Measurements from ENCODE around the gene VKORC1L1.

The VKORC1L1 gene

GRCh38 chr7:65953001-65953720 is 80.3 kb downstream of the VKORC1L1 start:
- DNase-seq (ENCODE audit: low spot score) (no peak), ATAC-seq (ENCODE audit: low read depth) (no peak)
- H3K27me3 ChIP-seq (ENCODE audit: insufficient read depth, poor library complexity, severe bottlenecking) = no peaks in the 10 kb centered on the region
- H3K9me3 ChIP-seq (ENCODE audit: severe bottlenecking) = no peaks in the 10 kb centered on the region
- no peak overlapping the region for H3K27ac ChIP-seq (ENCODE audit: poor library complexity, severe bottlenecking)
- no peak overlapping the region for H3K4me3 ChIP-seq (ENCODE audit: severe bottlenecking)
- TF ChIP-seq, protein P1, sequence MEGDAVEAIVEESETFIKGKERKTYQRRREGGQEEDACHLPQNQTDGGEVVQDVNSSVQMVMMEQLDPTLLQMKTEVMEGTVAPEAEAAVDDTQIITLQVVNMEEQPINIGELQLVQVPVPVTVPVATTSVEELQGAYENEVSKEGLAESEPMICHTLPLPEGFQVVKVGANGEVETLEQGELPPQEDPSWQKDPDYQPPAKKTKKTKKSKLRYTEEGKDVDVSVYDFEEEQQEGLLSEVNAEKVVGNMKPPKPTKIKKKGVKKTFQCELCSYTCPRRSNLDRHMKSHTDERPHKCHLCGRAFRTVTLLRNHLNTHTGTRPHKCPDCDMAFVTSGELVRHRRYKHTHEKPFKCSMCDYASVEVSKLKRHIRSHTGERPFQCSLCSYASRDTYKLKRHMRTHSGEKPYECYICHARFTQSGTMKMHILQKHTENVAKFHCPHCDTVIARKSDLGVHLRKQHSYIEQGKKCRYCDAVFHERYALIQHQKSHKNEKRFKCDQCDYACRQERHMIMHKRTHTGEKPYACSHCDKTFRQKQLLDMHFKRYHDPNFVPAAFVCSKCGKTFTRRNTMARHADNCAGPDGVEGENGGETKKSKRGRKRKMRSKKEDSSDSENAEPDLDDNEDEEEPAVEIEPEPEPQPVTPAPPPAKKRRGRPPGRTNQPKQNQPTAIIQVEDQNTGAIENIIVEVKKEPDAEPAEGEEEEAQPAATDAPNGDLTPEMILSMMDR (IDR thresholded peaks at IDR 0.05; ENCODE audit: poor library complexity, severe bottlenecking) = no peak
- H3K36me3 ChIP-seq (ENCODE audit: low read depth) = peaks cover 29% of the 10 kb centered on the region
- peaks cover 5% of the 10 kb centered on the region for H3K4me1 ChIP-seq (ENCODE audit: insufficient read depth, poor library complexity, severe bottlenecking)

GRCh38 chr7:65953890-65954450 is 81.1 kb downstream of the VKORC1L1 start:
- DNase-seq (ENCODE audit: low spot score) (no peak), ATAC-seq (ENCODE audit: low read depth) (no peak)
- Histone ChIP-seq H3K4me3 (ENCODE audit: severe bottlenecking) (no peak overlapping the region), H3K27me3 (ENCODE audit: insufficient read depth, poor library complexity, severe bottlenecking) (no peaks in the 10 kb centered on the region), H3K9me3 (ENCODE audit: severe bottlenecking) (no peaks in the 10 kb centered on the region), H3K36me3 (ENCODE audit: low read depth) (peaks cover 34% of the 10 kb centered on the region), H3K4me1 (ENCODE audit: insufficient read depth, poor library complexity, severe bottlenecking) (peaks cover 5% of the 10 kb centered on the region), H3K27ac (ENCODE audit: poor library complexity, severe bottlenecking) (no peak overlapping the region)
- TF ChIP-seq, protein P1 (IDR thresholded peaks at IDR 0.05; ENCODE audit: poor library complexity, severe bottlenecking) = no peak

- ATAC-seq (ENCODE audit: low read depth) = no peak
- H3K9me3 ChIP-seq (ENCODE audit: severe bottlenecking) = no peaks in the 10 kb centered on the region
- H3K4me3 ChIP-seq (ENCODE audit: severe bottlenecking) = no peak overlapping the region
- peaks cover 44% of the 10 kb centered on the region for H3K36me3 ChIP-seq (ENCODE audit: low read depth)
- TF ChIP-seq, protein P1 (IDR thresholded peaks at IDR 0.05; ENCODE audit: poor library complexity, severe bottlenecking) = no peak
- DNase-seq (ENCODE audit: low spot score) = no peak
- H3K4me1 ChIP-seq (ENCODE audit: insufficient read depth, poor library complexity, severe bottlenecking) = peaks cover 5% of the 10 kb centered on the region
- no peak overlapping the region for H3K27ac ChIP-seq (ENCODE audit: poor library complexity, severe bottlenecking)
- no peaks in the 10 kb centered on the region for H3K27me3 ChIP-seq (ENCODE audit: insufficient read depth, poor library complexity, severe bottlenecking)
Measured at GRCh38 chr7:65955718-65956117, 82.8 kb downstream of the VKORC1L1 start.

DNA sequence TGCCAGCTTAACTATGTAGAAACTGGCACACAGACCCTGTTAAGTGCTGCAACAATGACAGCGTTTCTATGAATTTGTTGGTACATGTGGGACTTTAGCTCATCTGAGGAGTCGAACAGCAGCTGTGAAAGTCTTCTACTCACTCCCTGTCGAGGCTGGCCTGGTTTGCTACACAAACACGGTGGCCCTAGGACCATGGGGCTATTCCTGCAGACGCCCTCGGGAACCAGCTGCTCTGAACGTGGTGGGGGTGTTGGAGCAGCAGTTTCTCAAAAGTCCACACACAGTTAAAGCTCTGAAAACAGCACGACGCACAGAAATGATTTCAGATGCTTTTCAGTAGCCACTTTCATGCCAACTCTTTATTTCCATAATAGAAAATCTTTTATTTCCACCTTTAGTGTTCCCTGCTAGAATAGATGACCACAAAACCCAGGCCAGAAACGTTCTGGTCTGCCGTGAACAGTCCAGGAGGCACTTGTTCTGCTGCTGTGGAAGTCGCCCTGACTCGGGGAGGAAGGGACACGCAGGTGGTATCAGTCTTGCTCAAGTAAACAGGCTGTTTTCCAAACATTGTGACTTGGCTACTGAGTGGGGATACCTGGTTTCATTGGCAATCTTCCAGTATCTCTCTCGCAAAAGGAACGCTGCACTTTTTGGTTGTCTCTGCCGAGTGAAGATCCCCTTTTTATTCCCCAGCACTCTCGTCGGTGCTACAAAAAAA is 87.6 kb downstream of the VKORC1L1 start:
- H3K4me3 ChIP-seq (ENCODE audit: severe bottlenecking) = no peak overlapping the region
- H3K27ac ChIP-seq (ENCODE audit: poor library complexity, severe bottlenecking) = no peak overlapping the region
- no peak; the same call in 2 of the 3 replicates for ATAC-seq (ENCODE audit: low read depth)
- H3K9me3 ChIP-seq (ENCODE audit: severe bottlenecking) = no peaks in the 10 kb centered on the region
- DNase-seq (ENCODE audit: low spot score) = no peak
- H3K36me3 ChIP-seq (ENCODE audit: low read depth) = peaks cover 66% of the 10 kb centered on the region
- TF ChIP-seq, protein P1 (IDR thresholded peaks at IDR 0.05; ENCODE audit: poor library complexity, severe bottlenecking) = no peak
- no peaks in the 10 kb centered on the region for H3K4me1 ChIP-seq (ENCODE audit: insufficient read depth, poor library complexity, severe bottlenecking)
- no peaks in the 10 kb centered on the region for H3K27me3 ChIP-seq (ENCODE audit: insufficient read depth, poor library complexity, severe bottlenecking)

All from RWPE2 (cell line).